ENCODE measurements around the gene LDB2.

DNA sequence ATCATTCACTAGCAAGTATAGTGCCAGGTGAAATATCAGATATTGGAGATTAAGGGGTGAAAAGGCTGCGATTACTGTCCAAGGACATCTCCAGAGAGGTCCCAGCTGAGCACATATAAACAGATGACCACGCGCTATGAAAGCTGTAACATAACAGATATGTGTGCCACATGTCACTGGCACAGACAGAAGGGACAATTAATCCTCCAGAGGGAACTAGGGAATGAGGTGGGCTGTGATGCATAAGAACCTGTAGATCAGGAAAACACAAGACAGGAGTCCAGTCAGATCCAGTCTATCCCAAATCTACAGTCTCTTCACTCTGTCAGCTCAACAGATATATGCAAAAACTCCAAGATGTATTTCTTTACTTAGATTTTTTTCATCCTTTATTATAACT, 157.2 kb downstream of the LDB2 start:
- TF ChIP-seq, protein P1, sequence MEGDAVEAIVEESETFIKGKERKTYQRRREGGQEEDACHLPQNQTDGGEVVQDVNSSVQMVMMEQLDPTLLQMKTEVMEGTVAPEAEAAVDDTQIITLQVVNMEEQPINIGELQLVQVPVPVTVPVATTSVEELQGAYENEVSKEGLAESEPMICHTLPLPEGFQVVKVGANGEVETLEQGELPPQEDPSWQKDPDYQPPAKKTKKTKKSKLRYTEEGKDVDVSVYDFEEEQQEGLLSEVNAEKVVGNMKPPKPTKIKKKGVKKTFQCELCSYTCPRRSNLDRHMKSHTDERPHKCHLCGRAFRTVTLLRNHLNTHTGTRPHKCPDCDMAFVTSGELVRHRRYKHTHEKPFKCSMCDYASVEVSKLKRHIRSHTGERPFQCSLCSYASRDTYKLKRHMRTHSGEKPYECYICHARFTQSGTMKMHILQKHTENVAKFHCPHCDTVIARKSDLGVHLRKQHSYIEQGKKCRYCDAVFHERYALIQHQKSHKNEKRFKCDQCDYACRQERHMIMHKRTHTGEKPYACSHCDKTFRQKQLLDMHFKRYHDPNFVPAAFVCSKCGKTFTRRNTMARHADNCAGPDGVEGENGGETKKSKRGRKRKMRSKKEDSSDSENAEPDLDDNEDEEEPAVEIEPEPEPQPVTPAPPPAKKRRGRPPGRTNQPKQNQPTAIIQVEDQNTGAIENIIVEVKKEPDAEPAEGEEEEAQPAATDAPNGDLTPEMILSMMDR (conservative IDR thresholded peaks at IDR 0.05; ENCODE audit: low read depth, low read length) = no peak
- TF ChIP-seq EZH2phosphoT487 (IDR thresholded peaks at IDR 0.05; ENCODE audit: borderline replicate concordance, low read length) = no peak

Measured in PC-3 (cell line).